Hematopoietic multipotent progenitor cell treated with erythropoietin and hydrocortisone succinate and interleukin-3 and kit ligand, for 6 days (in vitro differentiated cells): ENCODE results near the gene PRDM16.

Experiments used
- DNase-seq: peaks from one replicate; pipeline ENCODE4 v3.0.0-alpha.2; 2015

The PRDM16 gene

GRCh38 chr1:3170561-3171453, 101.8 kb downstream of the PRDM16 start:
- DNase-seq: peak; percentile 77

- DNase-seq: no peak
These were observed 102.8 kb downstream of the PRDM16 start for GRCh38 chr1:3171761-3172160.

GRCh38 chr1:3172431-3173380, 103.7 kb downstream of the PRDM16 start:
- DNase-seq: no peak

GRCh38 chr1:3173381-3173980, 104.5 kb downstream of the PRDM16 start:
- DNase-seq: no peak

GRCh38 chr1:3174487-3175247, 105.7 kb downstream of the PRDM16 start:
- peak; percentile 54 for DNase-seq

- DNase-seq: no peak
These were observed 106.5 kb downstream of the PRDM16 start for GRCh38 chr1:3175486-3175885.

- DNase-seq: no peak
These were observed 107.0 kb downstream of the PRDM16 start for GRCh38 chr1:3176028-3176427.

- no peak for DNase-seq
These were observed 107.8 kb downstream of the PRDM16 start for GRCh38 chr1:3176820-3177219.

- no peak for DNase-seq
These were observed 109.3 kb downstream of the PRDM16 start for GRCh38 chr1:3178279-3178678.

- DNase-seq: no peak
These were observed 110.5 kb downstream of the PRDM16 start for GRCh38 chr1:3179471-3179870.

GRCh38 chr1:3180915-3181314, 111.9 kb downstream of the PRDM16 start:
- DNase-seq: no peak

GRCh38 chr1:3181956-3182355, 113.0 kb downstream of the PRDM16 start:
- DNase-seq: peak; percentile 16

GRCh38 chr1:3183411-3183810, 114.4 kb downstream of the PRDM16 start:
- peak; percentile 12 for DNase-seq

- DNase-seq: no peak
These were observed 114.8 kb downstream of the PRDM16 start for GRCh38 chr1:3183813-3184212.

- DNase-seq: no peak
These were observed 115.7 kb downstream of the PRDM16 start for GRCh38 chr1:3184666-3185065.

GRCh38 chr1:3185896-3186525, 117.0 kb downstream of the PRDM16 start:
- DNase-seq: no peak

- no peak for DNase-seq
These were observed 117.5 kb downstream of the PRDM16 start for GRCh38 chr1:3186526-3186921.

- DNase-seq: no peak
These were observed 118.6 kb downstream of the PRDM16 start for GRCh38 chr1:3187415-3188149.

- no peak for DNase-seq
These were observed 119.4 kb downstream of the PRDM16 start for GRCh38 chr1:3188150-3188971.
